SK-N-SH treated with all-trans-retinoic acid at 6 μM for 48 hours (cell line): ENCODE data around the gene BCO2.

Experiments
- ARNTL ChIP-seq: fragments of 450-650 bp; formaldehyde crosslinking; IDR thresholded peaks from 2 replicates; pipeline ENCODE4 v1.5.0; 2020; ENCODE audit warnings: low read depth, mild to moderate bottlenecking, moderate library complexity, borderline replicate concordance
- BACH2 ChIP-seq: fragments of 250-450 bp; sonication (Bioruptor Pico); IDR thresholded peaks from 2 replicates; pipeline ENCODE4 v1.9.0; 2021; ENCODE audit warnings: mild to moderate bottlenecking, borderline replicate concordance
- GLIS3 ChIP-seq: fragments of 250-450 bp; sonication (Bioruptor Pico); IDR thresholded peaks from 2 replicates; pipeline ENCODE4 v1.5.0; 2020; ENCODE audit warnings: mild to moderate bottlenecking, moderate library complexity
- PATZ1 ChIP-seq: fragments of 250-450 bp; sonication (Bioruptor Pico); IDR thresholded peaks from 2 replicates; pipeline ENCODE4 v1.8.0; 2020; ENCODE audit warnings: mild to moderate bottlenecking, moderate library complexity, borderline replicate concordance
- RARB ChIP-seq: fragments of 250-450 bp; sonication (Bioruptor Pico); IDR thresholded peaks from 2 replicates; pipeline ENCODE4 v1.8.0; 2021; ENCODE audit warnings: mild to moderate bottlenecking, moderate library complexity
- SNAI2 ChIP-seq: fragments of 250-450 bp; sonication (Bioruptor Pico); IDR thresholded peaks from 2 replicates; pipeline ENCODE4 v1.5.0; 2020; ENCODE audit warnings: mild to moderate bottlenecking, moderate library complexity
- ZFP3 ChIP-seq: fragments of 250-450 bp; sonication (Bioruptor Pico); IDR thresholded peaks from 2 replicates; pipeline ENCODE4 v1.5.0; 2020; ENCODE audit warnings: mild to moderate bottlenecking, moderate library complexity
- ZFP30 ChIP-seq: fragments of 450-650 bp; formaldehyde crosslinking; IDR thresholded peaks from 2 replicates; pipeline ENCODE4 v1.5.0; 2022; ENCODE audit warnings: mild to moderate bottlenecking, moderate library complexity
- ZNF8 ChIP-seq: fragments of 450-650 bp; formaldehyde crosslinking; IDR thresholded peaks from 2 replicates; pipeline ENCODE4 v1.5.0; 2020; ENCODE audit warnings: mild to moderate bottlenecking, moderate library complexity
- TF ChIP-seq, protein P1 (sequence below): fragments of 250-450 bp; sonication (Bioruptor Pico); IDR thresholded peaks from 2 replicates; pipeline ENCODE4 v1.5.1; 2020; ENCODE audit warnings: low read depth, mild to moderate bottlenecking, moderate library complexity
- TF ChIP-seq, protein P2 (sequence below): fragments of 250-450 bp; sonication (Bioruptor Pico); IDR thresholded peaks from 2 replicates; pipeline ENCODE4 v1.8.0; 2021; ENCODE audit warnings: low read depth, mild to moderate bottlenecking, moderate library complexity, borderline replicate concordance

- no peak for TF ChIP-seq ZFP3 (CRISPR knock-in tag)
- TF ChIP-seq GLIS3 (CRISPR knock-in tag): no peak
- TF ChIP-seq PATZ1 (CRISPR knock-in tag): no peak
- TF ChIP-seq, protein P1, sequence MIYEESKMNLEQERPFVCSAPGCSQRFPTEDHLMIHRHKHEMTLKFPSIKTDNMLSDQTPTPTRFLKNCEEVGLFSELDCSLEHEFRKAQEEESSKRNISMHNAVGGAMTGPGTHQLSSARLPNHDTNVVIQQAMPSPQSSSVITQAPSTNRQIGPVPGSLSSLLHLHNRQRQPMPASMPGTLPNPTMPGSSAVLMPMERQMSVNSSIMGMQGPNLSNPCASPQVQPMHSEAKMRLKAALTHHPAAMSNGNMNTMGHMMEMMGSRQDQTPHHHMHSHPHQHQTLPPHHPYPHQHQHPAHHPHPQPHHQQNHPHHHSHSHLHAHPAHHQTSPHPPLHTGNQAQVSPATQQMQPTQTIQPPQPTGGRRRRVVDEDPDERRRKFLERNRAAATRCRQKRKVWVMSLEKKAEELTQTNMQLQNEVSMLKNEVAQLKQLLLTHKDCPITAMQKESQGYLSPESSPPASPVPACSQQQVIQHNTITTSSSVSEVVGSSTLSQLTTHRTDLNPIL (CRISPR knock-in tag): no peak
- TF ChIP-seq ARNTL (CRISPR knock-in tag): no peak
- TF ChIP-seq, protein P2, sequence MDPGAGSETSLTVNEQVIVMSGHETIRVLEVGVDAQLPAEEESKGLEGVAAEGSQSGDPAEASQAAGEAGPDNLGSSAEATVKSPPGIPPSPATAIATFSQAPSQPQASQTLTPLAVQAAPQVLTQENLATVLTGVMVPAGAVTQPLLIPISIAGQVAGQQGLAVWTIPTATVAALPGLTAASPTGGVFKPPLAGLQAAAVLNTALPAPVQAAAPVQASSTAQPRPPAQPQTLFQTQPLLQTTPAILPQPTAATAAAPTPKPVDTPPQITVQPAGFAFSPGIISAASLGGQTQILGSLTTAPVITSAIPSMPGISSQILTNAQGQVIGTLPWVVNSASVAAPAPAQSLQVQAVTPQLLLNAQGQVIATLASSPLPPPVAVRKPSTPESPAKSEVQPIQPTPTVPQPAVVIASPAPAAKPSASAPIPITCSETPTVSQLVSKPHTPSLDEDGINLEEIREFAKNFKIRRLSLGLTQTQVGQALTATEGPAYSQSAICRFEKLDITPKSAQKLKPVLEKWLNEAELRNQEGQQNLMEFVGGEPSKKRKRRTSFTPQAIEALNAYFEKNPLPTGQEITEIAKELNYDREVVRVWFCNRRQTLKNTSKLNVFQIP (CRISPR knock-in tag): no peak
- no peak for TF ChIP-seq BACH2
- TF ChIP-seq ZNF8 (CRISPR knock-in tag): no peak
- no peak for TF ChIP-seq ZFP30
- TF ChIP-seq RARB (CRISPR knock-in tag): no peak
- no peak for TF ChIP-seq SNAI2 (CRISPR knock-in tag)
These were observed 53.4 kb downstream of the BCO2 start for GRCh38 chr11:112228706-112229105.
